ENCODE measurements around the gene MAP7D2. TPM values are rescaled to one million over a fixed set of nuclear protein-coding genes. Genes with fewer than 3 reads are reported as not detected.

The MAP7D2 gene
- total RNA-seq, 2 experiments from 2014 or later, result 0.43 to 0.50 TPM

GRCh38 chrX:20053537-20053936 lies 63.2 kb downstream of the MAP7D2 start:
- no peaks in the 10 kb centered on the region for H3K4me1 Mint-ChIP-seq
- H3K27ac Mint-ChIP-seq, result no peak overlapping the region
- no peaks in the 10 kb centered on the region for H3K9me3 Mint-ChIP-seq
- ChIA-PET CTCF (no interaction called here), POLR2A (no interaction called here)
- no peaks in the 10 kb centered on the region for H3K36me3 Mint-ChIP-seq (ENCODE audit: low read depth)
- DNase-seq, result no peak
- peaks cover 1% of the 10 kb centered on the region for H3K27me3 Mint-ChIP-seq
- H3K4me3 Mint-ChIP-seq, result no peak overlapping the region

GRCh38 chrX:20046864-20047263 lies 69.8 kb downstream of the MAP7D2 start:
- POLR2A ChIA-PET, result no interaction called here
- no peak overlapping the region for H3K27ac Mint-ChIP-seq

GRCh38 chrX:20046223-20046622 lies 70.5 kb downstream of the MAP7D2 start:
- Mint-ChIP-seq H3K27ac (no peak overlapping the region), H3K36me3 (ENCODE audit: low read depth) (no peaks in the 10 kb centered on the region), H3K9me3 (no peaks in the 10 kb centered on the region), H3K27me3 (no peaks in the 10 kb centered on the region), H3K4me3 (no peak overlapping the region), H3K4me1 (no peaks in the 10 kb centered on the region)
- ChIA-PET POLR2A (no interaction called here), CTCF (no interaction called here)
- no peak for DNase-seq

More at GRCh38 chrX:20046864-20047263, 69.8 kb downstream of the MAP7D2 start:
- no peak for DNase-seq
- Mint-ChIP-seq H3K4me3 (no peak overlapping the region), H3K27me3 (no peaks in the 10 kb centered on the region), H3K9me3 (no peaks in the 10 kb centered on the region), H3K4me1 (no peaks in the 10 kb centered on the region), H3K36me3 (ENCODE audit: low read depth) (no peaks in the 10 kb centered on the region)
- CTCF ChIA-PET, result no interaction called here

- Mint-ChIP-seq H3K36me3 (ENCODE audit: low read depth) (no peaks in the 10 kb centered on the region), H3K27me3 (no peaks in the 10 kb centered on the region), H3K4me1 (no peaks in the 10 kb centered on the region), H3K27ac (no peak overlapping the region), H3K4me3 (no peak overlapping the region), H3K9me3 (no peaks in the 10 kb centered on the region)
- DNase-seq, result no peak
- ChIA-PET CTCF (no interaction called here), POLR2A (no interaction called here)
Observed at GRCh38 chrX:20042221-20042620, 74.5 kb downstream of the MAP7D2 start.

GRCh38 chrX:20038966-20039365 lies 77.7 kb downstream of the MAP7D2 start:
- Mint-ChIP-seq H3K4me1 (no peaks in the 10 kb centered on the region), H3K9me3 (no peaks in the 10 kb centered on the region), H3K27ac (no peak overlapping the region), H3K36me3 (ENCODE audit: low read depth) (no peaks in the 10 kb centered on the region), H3K27me3 (no peaks in the 10 kb centered on the region), H3K4me3 (no peak overlapping the region)
- DNase-seq, result no peak
- CTCF ChIA-PET, result no interaction called here
- POLR2A ChIA-PET, result no interaction called here

- Mint-ChIP-seq H3K9me3 (no peaks in the 10 kb centered on the region), H3K27me3 (no peaks in the 10 kb centered on the region), H3K36me3 (ENCODE audit: low read depth) (no peaks in the 10 kb centered on the region), H3K4me1 (no peaks in the 10 kb centered on the region), H3K27ac (no peak overlapping the region), H3K4me3 (no peak overlapping the region)
- ChIA-PET POLR2A (no interaction called here), CTCF (no interaction called here)
- DNase-seq, result no peak
Observed at GRCh38 chrX:20037186-20037585, 79.5 kb downstream of the MAP7D2 start.

GRCh38 chrX:20032201-20032600 lies 84.5 kb downstream of the MAP7D2 start:
- POLR2A ChIA-PET, result no interaction called here
- Mint-ChIP-seq H3K27me3 (no peaks in the 10 kb centered on the region), H3K4me1 (peaks cover 3% of the 10 kb centered on the region), H3K36me3 (ENCODE audit: low read depth) (no peaks in the 10 kb centered on the region), H3K9me3 (no peaks in the 10 kb centered on the region), H3K4me3 (no peak overlapping the region), H3K27ac (no peak overlapping the region)
- CTCF ChIA-PET, result no interaction called here
- DNase-seq, result no peak

- Mint-ChIP-seq H3K36me3 (ENCODE audit: low read depth) (no peaks in the 10 kb centered on the region), H3K9me3 (no peaks in the 10 kb centered on the region), H3K4me1 (peaks cover 3% of the 10 kb centered on the region), H3K4me3 (no peak overlapping the region), H3K27ac (no peak overlapping the region), H3K27me3 (no peaks in the 10 kb centered on the region)
- ChIA-PET CTCF (interaction anchor here (1.2 kb wide), 1 partner anchor 125 kb away, joined by 4 read pairs; no protein-coding TSS in a partner anchor), POLR2A (no interaction called here)
- no peak for DNase-seq
Observed at GRCh38 chrX:20029728-20030127, 87.0 kb downstream of the MAP7D2 start.

- no peak for DNase-seq
- Mint-ChIP-seq H3K27ac (no peak overlapping the region), H3K36me3 (ENCODE audit: low read depth) (no peaks in the 10 kb centered on the region), H3K27me3 (no peaks in the 10 kb centered on the region), H3K4me3 (no peak overlapping the region), H3K9me3 (no peaks in the 10 kb centered on the region), H3K4me1 (peaks cover 3% of the 10 kb centered on the region)
- ChIA-PET CTCF (interaction anchor here (1.2 kb wide), 1 partner anchor 124 kb away, joined by 4 read pairs; no protein-coding TSS in a partner anchor), POLR2A (no interaction called here)
Observed at GRCh38 chrX:20028588-20028987, 88.1 kb downstream of the MAP7D2 start.

GRCh38 chrX:20026278-20026677 lies 90.4 kb downstream of the MAP7D2 start:
- H3K4me1 Mint-ChIP-seq, result peaks cover 3% of the 10 kb centered on the region
- ChIA-PET CTCF (no interaction called here), POLR2A (no interaction called here)
- no peaks in the 10 kb centered on the region for H3K9me3 Mint-ChIP-seq
- H3K36me3 Mint-ChIP-seq (ENCODE audit: low read depth), result no peaks in the 10 kb centered on the region
- H3K27me3 Mint-ChIP-seq, result no peaks in the 10 kb centered on the region
- no peak overlapping the region for H3K4me3 Mint-ChIP-seq
- H3K27ac Mint-ChIP-seq, result no peak overlapping the region
- DNase-seq, result no peak

GRCh38 chrX:20019672-20020365 lies 96.9 kb downstream of the MAP7D2 start:
- H3K4me3 Mint-ChIP-seq, result no peak overlapping the region

GRCh38 chrX:20016616-20016945 lies 100.1 kb downstream of the MAP7D2 start:
- CTCF ChIA-PET, result no interaction called here

More at GRCh38 chrX:20019672-20020365, 96.9 kb downstream of the MAP7D2 start:
- Mint-ChIP-seq H3K27ac (no peak overlapping the region), H3K27me3 (peaks cover 3% of the 10 kb centered on the region), H3K9me3 (peaks cover 21% of the 10 kb centered on the region), H3K4me1 (no peaks in the 10 kb centered on the region), H3K36me3 (ENCODE audit: low read depth) (no peaks in the 10 kb centered on the region)
- POLR2A ChIA-PET, result no interaction called here
- no peak for DNase-seq
- CTCF ChIA-PET, result no interaction called here

GRCh38 chrX:20015945-20016615 lies 100.6 kb downstream of the MAP7D2 start:
- Mint-ChIP-seq H3K36me3 (ENCODE audit: low read depth) (no peaks in the 10 kb centered on the region), H3K4me1 (no peaks in the 10 kb centered on the region), H3K27ac (no peak overlapping the region), H3K27me3 (peaks cover 3% of the 10 kb centered on the region), H3K4me3 (no peak overlapping the region), H3K9me3 (peaks cover 22% of the 10 kb centered on the region)
- CTCF ChIA-PET, result no interaction called here
- no peak for DNase-seq
- POLR2A ChIA-PET, result no interaction called here

More at GRCh38 chrX:20016616-20016945, 100.1 kb downstream of the MAP7D2 start:
- Mint-ChIP-seq H3K27me3 (peaks cover 3% of the 10 kb centered on the region), H3K9me3 (peaks cover 22% of the 10 kb centered on the region), H3K4me3 (no peak overlapping the region), H3K4me1 (no peaks in the 10 kb centered on the region), H3K27ac (no peak overlapping the region), H3K36me3 (ENCODE audit: low read depth) (no peaks in the 10 kb centered on the region)
- POLR2A ChIA-PET, result no interaction called here
- no peak for DNase-seq

GRCh38 chrX:20015422-20015821 lies 101.3 kb downstream of the MAP7D2 start:
- no peaks in the 10 kb centered on the region for H3K4me1 Mint-ChIP-seq
- no peak overlapping the region for H3K4me3 Mint-ChIP-seq
- no peak overlapping the region for H3K27ac Mint-ChIP-seq
- H3K9me3 Mint-ChIP-seq, result peaks cover 22% of the 10 kb centered on the region
- ChIA-PET CTCF (no interaction called here), POLR2A (no interaction called here)
- no peak for DNase-seq
- H3K27me3 Mint-ChIP-seq, result peaks cover 3% of the 10 kb centered on the region
- H3K36me3 Mint-ChIP-seq (ENCODE audit: low read depth), result no peaks in the 10 kb centered on the region

Measured in activated CD4-positive, alpha-beta memory T cell treated with anti-CD3 and anti-CD28 coated beads, Interleukin-2, amount 10 ng/mL, durations not matched to agents 7 days and 5 days (primary cell).